IgD-negative memory B cell (primary cell): Measurements from ENCODE around the gene SLC5A9. TPM values are rescaled to one million over a fixed set of nuclear protein-coding genes. Genes with fewer than 3 reads are reported as not detected.
A peak's percentile ranks its signal among the peaks of the same experiment; 100 is the strongest.
"Not testable (repeated sequence)": the region's sequence is repeated elsewhere in the genome, so short reads cannot be mapped to it uniquely, and the experiment has no call there.

Experiments used
- H3K27ac Mint-ChIP-seq, 3 donors: one replicate each; pipeline ENCODE4 v1.8.0; 2020 to 2022; ENCODE audit warnings: mild to moderate bottlenecking in 3 of 3, mixed read lengths in 3 of 3, moderate library complexity in 1 of 3
- H3K27me3 Mint-ChIP-seq: one replicate; pipeline ENCODE4 v1.8.0; 2021; ENCODE audit warnings: mixed read lengths
- H3K36me3 Mint-ChIP-seq: one replicate; pipeline ENCODE4 v1.8.0; 2020; ENCODE audit warnings: mild to moderate bottlenecking, mixed read lengths
- H3K4me1 Mint-ChIP-seq, 3 donors: one replicate each; pipeline ENCODE4 v1.8.0; 2020 to 2022; ENCODE audit warnings: mixed read lengths in 3 of 3, mild to moderate bottlenecking in 1 of 3
- H3K4me3 Mint-ChIP-seq, 4 donors: one replicate each; pipeline ENCODE4 v1.8.0; 2020 to 2022; ENCODE audit warnings: mild to moderate bottlenecking in 4 of 4, mixed read lengths in 4 of 4, moderate library complexity in 3 of 4
- H3K9me3 Mint-ChIP-seq, 3 donors: one replicate each; pipeline ENCODE4 v1.8.0; 2020 to 2021; ENCODE audit warnings: mixed read lengths in 3 of 3, mild to moderate bottlenecking in 1 of 3
- polyA plus RNA-seq: library from polyadenylated mRNA; unstranded; fragments of 300-500 nt; fragmentation: Illumina TruSeq; gene quantifications from one replicate; pipeline ENCODE4 v1.2.3, GENCODE V29; 2021

The SLC5A9 gene
- polyA plus RNA-seq, 1 donor from 2014 or later = not detected

- H3K9me3 Mint-ChIP-seq = peaks cover 0 to 15% (median 2%) of the 10 kb centered on the region in 3 donors
- H3K36me3 Mint-ChIP-seq, H3K27ac Mint-ChIP-seq, H3K4me3 Mint-ChIP-seq, H3K4me1 Mint-ChIP-seq, H3K27me3 Mint-ChIP-seq: not testable (repeated sequence)
Observed at GRCh38 chr1:48284696-48285420, 62.3 kb downstream of the SLC5A9 start.

GRCh38 chr1:48285525-48285924 is 63.0 kb downstream of the SLC5A9 start:
- H3K4me1 Mint-ChIP-seq = no peaks in the 10 kb centered on the region
- H3K27ac Mint-ChIP-seq = no peak overlapping the region
- no peaks in the 10 kb centered on the region for H3K36me3 Mint-ChIP-seq
- H3K4me3 Mint-ChIP-seq = peak overlapping the region in 1 of 4 donors; percentile 32
- no peaks in the 10 kb centered on the region for H3K27me3 Mint-ChIP-seq
- peaks cover 0 to 11% (median 2%) of the 10 kb centered on the region in 3 donors for H3K9me3 Mint-ChIP-seq

GRCh38 chr1:48291421-48291820 is 68.9 kb downstream of the SLC5A9 start:
- H3K27me3 Mint-ChIP-seq = peaks cover 4% of the 10 kb centered on the region
- H3K9me3 Mint-ChIP-seq = peaks cover 0 to 2% (median 2%) of the 10 kb centered on the region in 3 donors
- H3K4me3 Mint-ChIP-seq = no peak overlapping the region
- H3K4me1 Mint-ChIP-seq = no peaks in the 10 kb centered on the region
- H3K36me3 Mint-ChIP-seq = no peaks in the 10 kb centered on the region
- no peak overlapping the region for H3K27ac Mint-ChIP-seq

- Mint-ChIP-seq H3K36me3 (no peaks in the 10 kb centered on the region), H3K4me3 (no peak overlapping the region), H3K27ac (no peak overlapping the region), H3K4me1 (no peaks in the 10 kb centered on the region), H3K9me3 (peaks cover 0 to 2% (median 2%) of the 10 kb centered on the region in 3 donors), H3K27me3 (peaks cover 4% of the 10 kb centered on the region)
Observed at GRCh38 chr1:48292706-48293105, 70.2 kb downstream of the SLC5A9 start.

- not testable (repeated sequence) for H3K9me3 Mint-ChIP-seq, H3K27ac Mint-ChIP-seq, H3K36me3 Mint-ChIP-seq
Observed at GRCh38 chr1:48294094-48294493, 71.6 kb downstream of the SLC5A9 start.

GRCh38 chr1:48294656-48295055 is 72.1 kb downstream of the SLC5A9 start:
- no peaks in the 10 kb centered on the region for H3K4me1 Mint-ChIP-seq
- no peak overlapping the region for H3K27ac Mint-ChIP-seq
- no peak overlapping the region for H3K4me3 Mint-ChIP-seq
- peaks cover 4% of the 10 kb centered on the region for H3K27me3 Mint-ChIP-seq
- H3K36me3 Mint-ChIP-seq = no peaks in the 10 kb centered on the region
- H3K9me3 Mint-ChIP-seq = peaks cover 0 to 2% (median 0%) of the 10 kb centered on the region in 3 donors

More at GRCh38 chr1:48294094-48294493, 71.6 kb downstream of the SLC5A9 start:
- not testable (repeated sequence) for H3K27me3 Mint-ChIP-seq, H3K4me3 Mint-ChIP-seq, H3K4me1 Mint-ChIP-seq

Other genes with a start within 250 kb of the SLC5A9 start
- gene TRABD2B, start 225.3 kb upstream of the SLC5A9 start, polyA plus RNA-seq = not detected
- 2.2 TPM for gene SPATA6, start 249.5 kb downstream of the SLC5A9 start, polyA plus RNA-seq